OCI-LY7 (cell line): ENCODE data around the gene DTD2. TPM values are rescaled to one million over a fixed set of nuclear protein-coding genes. Genes with fewer than 3 reads are reported as not detected.

Experiments
- BruUV-seq: library from RNA; stranded (reverse); fragments of 400-500 nt; replicated peaks from 2 replicates; lab custom pipeline; 2021; lab: Mats Ljungman, UMichigan
- CTCF ChIA-PET: fragments of 300-600 bp; sonication (Branson Sonifier 250); formaldehyde crosslinking; loops from one replicate; lab custom pipeline; 2022; ENCODE audit warnings: antibody characterized with exemption; ENCODE audit not compliant: unreplicated experiment; lab: Charles Lee
- POLR2A ChIA-PET: fragments of 300-600 bp; sonication (Branson Sonifier 250); formaldehyde crosslinking; loops from one replicate; lab custom pipeline; 2022; ENCODE audit warnings: antibody characterized with exemption; lab: Charles Lee
- DNase-seq: peaks from one replicate; pipeline ENCODE4 v3.0.0-alpha.2; 2015; ENCODE audit warnings: low spot score
- H2AFZ ChIP-seq: fragments of 200-600 bp; sonication (generic), shearing (Covaris generic); 2 replicates; pipeline ENCODE4 v1.6.1; 2014; ENCODE audit warnings: mild to moderate bottlenecking, antibody characterized with exemption, low read length, moderate library complexity
- H3K27ac ChIP-seq: fragments of 200-600 bp; sonication (generic); 2 replicates; pipeline ENCODE4 v1.5.1; 2014; ENCODE audit warnings: mixed run types, low read depth, mild to moderate bottlenecking, moderate library complexity, low read length, inconsistent platforms; ENCODE audit not compliant: poor library complexity, severe bottlenecking
- H3K36me3 ChIP-seq: fragments of 200-600 bp; sonication (generic); 2 replicates; pipeline ENCODE4 v1.6.1; 2014; ENCODE audit warnings: mild to moderate bottlenecking, antibody characterized with exemption, low read length, moderate library complexity, mixed read lengths; ENCODE audit not compliant: insufficient read depth
- H3K4me1 ChIP-seq: fragments of 200-600 bp; sonication (generic); 2 replicates; pipeline ENCODE4 v1.5.1; 2014; ENCODE audit warnings: mild to moderate bottlenecking, low read length; ENCODE audit not compliant: insufficient read depth, poor library complexity, severe bottlenecking
- H3K4me2 ChIP-seq: fragments of 200-600 bp; sonication (generic); 2 replicates; pipeline ENCODE4 v1.6.1; 2014; ENCODE audit warnings: mild to moderate bottlenecking, low read length
- H3K4me3 ChIP-seq: fragments of 200-600 bp; sonication (generic); 2 replicates; pipeline ENCODE4 v1.5.1; 2014; ENCODE audit warnings: mild to moderate bottlenecking, low read depth, low read length; ENCODE audit not compliant: poor library complexity, severe bottlenecking
- H3K79me2 ChIP-seq: fragments of 200-600 bp; sonication (generic); 2 replicates; pipeline ENCODE4 v1.6.1; 2016; ENCODE audit warnings: low read depth, mild to moderate bottlenecking, low read length, moderate library complexity, mixed read lengths; ENCODE audit not compliant: insufficient read depth
- H3K9me2 ChIP-seq: fragments of 200-600 bp; sonication (generic); 2 replicates; pipeline ENCODE4 v1.6.1; 2016; ENCODE audit warnings: mild to moderate bottlenecking, low read length, mixed read lengths; ENCODE audit not compliant: insufficient read depth
- H3K9me3 ChIP-seq: fragments of 200-600 bp; sonication (generic); 2 replicates; pipeline ENCODE4 v1.6.1; 2014; ENCODE audit warnings: mild to moderate bottlenecking, mixed run types, low read length, mixed read lengths
- H4K20me1 ChIP-seq: fragments of 200-600 bp; sonication (generic); 2 replicates; pipeline ENCODE4 v1.6.1; 2014; ENCODE audit warnings: mild to moderate bottlenecking, antibody characterized with exemption, low read length, moderate library complexity, mixed read lengths; ENCODE audit not compliant: insufficient read depth
- EZH2phosphoT487 ChIP-seq: fragments of 200-600 bp; sonication (generic); IDR thresholded peaks from 2 replicates; pipeline ENCODE4 v1.6.1; 2018; ENCODE audit warnings: low read depth, borderline replicate concordance, mild to moderate bottlenecking, mixed run types, antibody characterized with exemption, low read length, moderate library complexity, mixed read lengths
- intact Hi-C: fragments of 100-400 bp; cut with micrococcal nuclease; formaldehyde crosslinking; loops from one replicate; pipeline ENCODE4 v1.10.0; 2022; ENCODE audit not compliant: unreplicated experiment
- total RNA-seq, 2 experiments: library from RNA; depleted of rRNA in 1 of 2; stranded (reverse); fragments of >200 nt in 1 of 2; shearing (Covaris generic) in 1 of 2; gene quantifications; 2 replicates each; pipeline ENCODE4 v1.2.3, GENCODE V29; 2014 to 2022
- TF ChIP-seq, protein P1 (sequence below): fragments of 200-600 bp; sonication (generic); conservative IDR thresholded peaks from 2 replicates; pipeline ENCODE4 v1.5.1; 2014; ENCODE audit warnings: mild to moderate bottlenecking, antibody characterized with exemption, low read length, moderate library complexity, mixed read lengths

Gene DTD2
- total RNA-seq, 2 experiments from 2014 or later: 29.2 to 48.9 TPM

DNA sequence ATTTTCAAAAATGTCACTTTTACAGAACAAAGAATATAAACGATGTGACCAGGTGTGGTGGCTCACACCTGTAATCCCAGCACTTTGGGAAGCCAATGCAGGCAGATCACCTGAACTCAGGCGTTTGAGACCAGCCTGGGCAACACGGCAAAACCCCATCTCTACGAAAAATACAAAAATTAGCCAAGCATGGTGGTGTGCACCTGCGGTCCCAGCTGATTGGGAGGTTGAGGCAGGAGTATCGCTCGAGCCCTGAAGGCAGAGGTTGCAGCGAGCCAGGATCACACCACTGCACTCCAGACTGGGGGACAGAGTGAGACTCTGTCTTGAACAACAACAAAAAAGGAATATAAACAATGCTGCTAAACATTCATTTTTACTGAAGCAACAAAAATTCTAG lies 52.2 kb downstream of the DTD2 start:
- Histone ChIP-seq H2AFZ (no peak overlapping the region), H4K20me1 (no peaks in the 10 kb centered on the region), H3K4me1 (peaks cover 3% of the 10 kb centered on the region), H3K9me2 (no peaks in the 10 kb centered on the region), H3K4me2 (no peak overlapping the region), H3K36me3 (peaks cover 11% of the 10 kb centered on the region; the same call in 1 of the 2 replicates), H3K9me3 (no peaks in the 10 kb centered on the region), H3K79me2 (no peaks in the 10 kb centered on the region), H3K27ac (no peak overlapping the region), H3K4me3 (no peak overlapping the region)
- BruUV-seq: no TSS peak
- no peak for DNase-seq
- CTCF ChIA-PET: no interaction called here
- intact Hi-C loops: no loop called here
- TF ChIP-seq, protein P1, sequence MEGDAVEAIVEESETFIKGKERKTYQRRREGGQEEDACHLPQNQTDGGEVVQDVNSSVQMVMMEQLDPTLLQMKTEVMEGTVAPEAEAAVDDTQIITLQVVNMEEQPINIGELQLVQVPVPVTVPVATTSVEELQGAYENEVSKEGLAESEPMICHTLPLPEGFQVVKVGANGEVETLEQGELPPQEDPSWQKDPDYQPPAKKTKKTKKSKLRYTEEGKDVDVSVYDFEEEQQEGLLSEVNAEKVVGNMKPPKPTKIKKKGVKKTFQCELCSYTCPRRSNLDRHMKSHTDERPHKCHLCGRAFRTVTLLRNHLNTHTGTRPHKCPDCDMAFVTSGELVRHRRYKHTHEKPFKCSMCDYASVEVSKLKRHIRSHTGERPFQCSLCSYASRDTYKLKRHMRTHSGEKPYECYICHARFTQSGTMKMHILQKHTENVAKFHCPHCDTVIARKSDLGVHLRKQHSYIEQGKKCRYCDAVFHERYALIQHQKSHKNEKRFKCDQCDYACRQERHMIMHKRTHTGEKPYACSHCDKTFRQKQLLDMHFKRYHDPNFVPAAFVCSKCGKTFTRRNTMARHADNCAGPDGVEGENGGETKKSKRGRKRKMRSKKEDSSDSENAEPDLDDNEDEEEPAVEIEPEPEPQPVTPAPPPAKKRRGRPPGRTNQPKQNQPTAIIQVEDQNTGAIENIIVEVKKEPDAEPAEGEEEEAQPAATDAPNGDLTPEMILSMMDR: no peak
- no peak for TF ChIP-seq EZH2phosphoT487
- POLR2A ChIA-PET: interaction anchor here (0.7 to 0.9 kb wide), 2 partner anchors 11 to 53 kb away, joined by 4 to 5 read pairs; partner anchors contain the start of gene DTD2

DNA sequence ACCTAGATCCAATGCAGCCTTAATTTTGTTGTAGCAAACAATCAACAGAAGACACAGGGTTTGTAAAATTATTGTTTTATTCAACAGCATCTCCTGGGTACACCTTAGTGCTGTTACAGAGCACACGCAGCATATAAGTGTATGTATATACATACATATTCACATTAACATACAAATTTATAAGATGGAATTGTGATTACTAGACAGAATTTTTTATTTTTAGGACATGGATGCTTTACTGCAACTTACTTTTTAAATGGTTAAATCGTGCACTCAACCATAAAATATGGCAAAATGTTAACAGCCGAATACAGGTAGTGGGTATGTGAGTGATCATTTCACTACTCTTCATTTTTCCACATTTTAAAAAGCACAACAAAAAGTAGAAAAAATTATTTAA lies 53.6 kb downstream of the DTD2 start:
- Histone ChIP-seq H3K9me2 (no peaks in the 10 kb centered on the region), H3K9me3 (no peaks in the 10 kb centered on the region), H3K4me3 (no peak overlapping the region), H3K27ac (no peak overlapping the region), H3K36me3 (peaks cover 16% of the 10 kb centered on the region; the same call in 1 of the 2 replicates), H4K20me1 (no peaks in the 10 kb centered on the region), H3K4me2 (no peak overlapping the region), H3K4me1 (no peaks in the 10 kb centered on the region), H2AFZ (no peak overlapping the region), H3K79me2 (no peaks in the 10 kb centered on the region)
- CTCF ChIA-PET: no interaction called here
- DNase-seq: no peak
- intact Hi-C loops: no loop called here
- POLR2A ChIA-PET: interaction anchor here (0.6 kb wide), 1 partner anchor 59 kb away, joined by 3 read pairs; no protein-coding TSS in a partner anchor
- BruUV-seq: no TSS peak
- TF ChIP-seq, protein P1: no peak
- TF ChIP-seq EZH2phosphoT487: no peak

DNA sequence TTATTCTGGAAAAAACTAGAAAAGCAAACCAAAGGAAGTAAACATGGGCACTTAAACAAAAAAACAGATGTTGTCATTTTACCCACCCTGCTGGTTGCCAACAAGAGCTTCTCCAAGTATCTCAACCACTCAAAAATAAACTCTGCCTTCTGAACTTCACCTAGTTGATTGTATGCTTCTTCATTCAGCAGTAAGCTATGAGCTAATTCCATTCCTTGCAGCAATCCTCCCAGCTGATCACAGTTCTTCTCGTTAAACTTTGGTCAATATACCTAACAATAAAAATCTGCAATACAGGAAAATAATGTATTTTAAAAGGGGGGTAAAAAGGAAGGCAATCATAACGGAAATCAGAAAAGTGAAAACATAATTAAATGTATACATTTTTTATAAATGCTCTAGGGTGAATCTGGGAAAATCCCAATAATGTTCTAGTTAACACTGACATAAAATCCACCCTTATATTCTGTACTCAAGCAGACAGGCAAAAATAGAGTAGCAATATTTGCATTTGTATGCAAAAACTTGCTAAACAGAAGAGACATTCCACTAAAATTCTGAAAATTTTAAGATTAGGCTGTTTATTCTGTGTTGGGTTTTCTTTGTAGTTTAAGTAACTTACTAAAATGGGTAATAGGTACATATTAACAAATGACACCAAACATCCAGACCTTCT lies 54.4 kb downstream of the DTD2 start:
- Histone ChIP-seq H3K4me2 (no peak overlapping the region), H3K27ac (no peak overlapping the region), H4K20me1 (no peaks in the 10 kb centered on the region), H3K9me2 (no peaks in the 10 kb centered on the region), H3K36me3 (peaks cover 19% of the 10 kb centered on the region; the same call in 1 of the 2 replicates), H3K9me3 (no peaks in the 10 kb centered on the region), H2AFZ (no peak overlapping the region), H3K4me3 (no peak overlapping the region), H3K79me2 (no peaks in the 10 kb centered on the region), H3K4me1 (no peaks in the 10 kb centered on the region)
- no peak for TF ChIP-seq EZH2phosphoT487
- TF ChIP-seq, protein P1: no peak
- intact Hi-C loops: no loop called here
- ChIA-PET POLR2A (interaction anchor here (1.3 kb wide), 1 partner anchor 39 kb away, joined by 5 read pairs; no protein-coding TSS in a partner anchor), CTCF (no interaction called here)
- no peak for DNase-seq
- BruUV-seq: no TSS peak
